ENCODE measurements around the gene FTO.

The FTO gene

DNA sequence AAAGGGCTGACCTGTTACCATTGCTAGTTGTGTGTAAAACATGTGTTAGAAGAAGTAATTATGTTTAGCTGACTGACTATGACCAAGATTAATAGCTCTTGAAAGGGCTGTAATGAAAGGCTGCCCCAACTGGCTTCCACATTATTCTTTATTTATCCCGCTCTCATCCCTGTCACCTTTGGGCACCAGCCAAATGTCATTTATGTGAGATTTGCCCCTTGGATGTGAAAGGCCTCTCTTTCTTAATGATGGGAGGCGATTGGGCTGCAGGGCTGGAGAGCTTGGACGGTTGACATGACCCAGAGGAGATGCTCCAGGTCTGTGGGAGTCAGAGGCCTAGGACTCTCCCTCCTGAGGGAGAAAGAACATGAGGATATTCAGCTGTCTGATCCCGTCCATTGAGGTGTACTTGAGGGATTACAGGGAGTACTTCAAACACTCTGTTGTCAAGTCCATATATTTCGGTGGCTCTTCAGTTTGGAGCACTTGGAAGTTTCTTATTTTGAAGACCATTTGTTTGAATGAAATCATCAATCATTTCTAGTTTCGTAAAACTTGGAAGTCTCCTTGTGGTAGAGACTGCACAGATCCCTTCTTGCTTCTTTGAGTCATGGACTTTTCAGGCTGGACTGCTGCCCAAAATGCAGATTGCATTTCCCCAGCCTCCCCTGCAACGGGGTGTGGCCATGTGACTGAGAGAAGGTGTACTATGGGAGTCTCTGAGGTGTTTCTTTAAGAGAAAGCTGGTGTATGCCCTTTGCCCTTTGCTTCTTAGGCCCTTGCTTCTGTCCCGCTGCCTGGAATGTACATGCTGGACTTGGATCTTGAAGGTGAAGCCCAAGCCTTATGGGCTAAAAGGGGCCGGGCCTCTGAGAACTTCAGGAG lies 51.3 kb downstream of the FTO start:
- no peak for DNase-seq (ENCODE audit: low spot score)

DNA sequence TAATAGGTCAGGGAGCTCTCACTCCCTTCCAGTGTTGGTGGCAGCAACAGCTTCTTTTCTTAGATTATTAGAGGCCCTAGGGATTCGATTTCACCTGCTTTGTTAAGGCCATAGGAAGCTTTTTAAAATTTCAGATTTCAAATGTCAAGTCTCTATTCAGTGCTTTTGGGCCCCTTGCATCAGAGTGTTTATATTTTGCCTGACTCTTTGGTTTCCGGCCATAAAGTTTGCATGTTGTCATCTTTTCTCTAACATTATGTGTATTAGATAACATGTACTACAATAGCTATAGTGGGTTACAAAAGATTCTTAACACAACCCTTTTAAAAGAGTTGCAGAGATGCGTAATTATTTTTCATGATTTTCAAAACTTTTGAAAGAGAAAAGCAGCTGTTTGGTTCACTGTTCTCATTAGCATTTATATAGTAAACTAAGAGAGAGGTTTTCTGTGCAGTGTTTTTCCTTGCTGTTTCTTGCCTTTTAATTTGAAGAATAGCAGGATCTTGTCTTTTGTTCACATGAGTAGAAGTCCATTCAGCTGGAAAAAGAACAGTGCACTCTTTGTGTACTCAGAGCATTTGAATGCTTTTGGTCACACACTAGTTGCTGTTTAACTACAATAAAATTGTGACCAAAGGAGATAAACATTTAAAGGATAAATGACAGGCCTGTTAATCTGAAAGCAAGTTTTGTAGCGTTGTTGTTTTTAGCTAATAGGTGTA lies 52.5 kb downstream of the FTO start:
- DNase-seq (ENCODE audit: low spot score), result no peak

DNA sequence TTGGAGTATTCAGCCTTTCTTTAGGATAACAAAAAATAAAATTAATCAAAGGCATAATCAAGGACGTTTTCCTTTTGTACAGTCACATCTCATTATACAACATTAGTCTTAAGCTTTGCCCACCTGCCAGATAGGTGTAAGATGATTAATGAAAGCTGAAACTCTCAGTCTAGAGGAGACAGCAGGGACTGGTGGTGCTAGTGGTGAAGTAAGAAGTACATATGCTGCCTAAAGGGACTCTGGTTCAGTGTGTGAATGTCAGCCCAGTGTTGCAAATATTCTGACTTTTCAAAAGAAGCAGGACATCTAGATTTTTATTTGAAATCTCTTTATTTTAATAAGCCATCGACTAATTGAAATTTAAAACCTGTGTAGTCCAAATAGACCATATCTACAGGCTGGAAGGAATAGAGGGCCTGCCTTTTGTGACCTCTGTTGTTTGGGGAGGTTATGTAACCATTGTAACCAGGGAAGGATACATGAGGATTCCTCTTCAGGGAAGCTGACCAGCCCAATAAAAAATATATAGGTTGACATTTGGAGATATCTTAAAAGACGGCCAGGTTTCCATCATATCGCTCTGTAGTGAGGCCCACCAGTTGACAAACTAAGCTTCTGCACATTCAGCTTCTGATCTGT lies 54.1 kb downstream of the FTO start:
- DNase-seq (ENCODE audit: low spot score), result no peak

DNA sequence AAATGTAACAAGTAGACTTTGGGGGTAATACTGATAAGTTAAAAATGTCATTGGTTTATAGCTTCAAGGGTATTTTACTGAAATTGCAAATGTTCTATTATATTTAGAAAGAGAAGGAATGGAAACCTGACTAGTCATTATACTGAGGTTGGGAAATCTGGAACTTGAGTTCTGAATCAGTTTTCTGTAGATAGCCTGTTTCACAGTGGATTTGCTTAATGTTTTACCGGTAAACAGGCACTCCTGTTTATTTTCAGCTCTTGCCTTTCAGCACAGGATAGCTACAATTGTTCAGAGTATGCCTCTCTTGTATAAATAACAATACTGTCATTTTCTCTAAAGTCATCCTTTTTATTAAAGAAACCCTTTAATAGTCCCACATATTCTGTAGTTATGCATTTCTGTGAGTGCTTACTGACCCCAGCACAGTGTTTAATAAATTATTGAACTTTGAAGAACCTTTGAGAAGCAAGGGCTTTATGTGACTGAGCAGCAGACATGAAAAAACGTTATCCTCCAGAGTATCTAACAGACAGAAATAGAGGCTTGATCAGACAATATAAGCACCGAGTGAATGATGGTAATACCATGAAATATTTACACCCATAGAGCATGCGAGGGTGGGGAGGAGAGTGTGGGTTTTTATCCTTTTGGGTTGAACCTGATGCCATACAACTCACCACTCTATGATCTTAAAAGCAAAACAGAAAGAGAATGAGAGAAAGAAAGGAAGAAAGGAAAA lies 58.2 kb downstream of the FTO start:
- no peak for DNase-seq (ENCODE audit: low spot score)

DNA sequence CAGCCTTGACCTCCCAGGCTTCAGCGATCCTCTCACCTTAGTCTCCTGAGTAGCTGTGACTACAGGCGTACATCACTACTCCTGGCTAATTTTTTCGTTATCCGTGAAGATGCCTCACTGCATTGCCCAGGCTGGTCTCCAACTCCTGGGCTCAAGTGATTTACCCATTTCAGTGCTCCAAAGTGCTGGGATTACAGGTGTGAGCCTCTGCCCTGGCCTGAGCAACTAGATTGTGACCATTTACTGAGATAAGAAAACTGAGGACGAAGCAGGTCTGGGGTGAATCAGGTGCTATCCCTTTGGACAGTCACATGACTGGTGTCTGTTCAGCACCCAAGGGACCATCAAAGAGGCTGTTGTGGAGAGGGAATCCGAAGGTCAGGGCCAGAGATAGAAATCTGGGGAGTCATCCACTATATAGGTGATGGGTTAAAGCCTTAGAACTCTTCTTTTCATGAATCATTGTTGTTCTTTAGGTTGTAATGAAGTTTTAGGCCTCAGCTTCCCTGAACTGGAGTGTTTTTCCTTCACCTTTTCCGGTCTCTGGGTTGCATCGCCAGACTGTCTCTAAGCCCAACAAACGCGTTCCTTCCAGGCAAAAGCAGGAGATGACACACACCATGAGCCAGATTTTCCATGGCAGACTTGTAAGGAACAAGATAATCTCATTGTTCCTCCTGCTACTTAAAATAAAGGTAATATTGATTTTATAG lies 62.5 kb downstream of the FTO start:
- no peak for DNase-seq (ENCODE audit: low spot score)

DNA sequence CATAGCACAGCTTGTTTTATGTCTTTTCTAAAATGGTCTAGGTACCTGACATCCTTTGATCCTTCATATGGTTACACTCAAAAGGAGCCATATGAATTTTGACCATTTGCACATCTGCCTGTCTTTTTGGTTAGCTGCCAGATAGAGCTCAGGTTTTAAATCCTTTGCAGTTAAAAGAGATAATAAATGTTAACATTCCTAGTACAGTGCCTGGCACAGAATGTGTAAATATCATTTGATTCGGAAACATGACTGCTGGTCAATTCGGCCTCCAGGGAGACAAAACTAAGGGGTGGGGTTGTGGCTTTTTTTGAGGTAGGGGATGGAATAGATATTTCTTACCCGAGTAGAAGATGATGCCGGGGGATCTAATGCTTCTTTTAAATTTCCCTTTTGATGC lies 64.2 kb downstream of the FTO start:
- no peak for DNase-seq (ENCODE audit: low spot score)

DNA sequence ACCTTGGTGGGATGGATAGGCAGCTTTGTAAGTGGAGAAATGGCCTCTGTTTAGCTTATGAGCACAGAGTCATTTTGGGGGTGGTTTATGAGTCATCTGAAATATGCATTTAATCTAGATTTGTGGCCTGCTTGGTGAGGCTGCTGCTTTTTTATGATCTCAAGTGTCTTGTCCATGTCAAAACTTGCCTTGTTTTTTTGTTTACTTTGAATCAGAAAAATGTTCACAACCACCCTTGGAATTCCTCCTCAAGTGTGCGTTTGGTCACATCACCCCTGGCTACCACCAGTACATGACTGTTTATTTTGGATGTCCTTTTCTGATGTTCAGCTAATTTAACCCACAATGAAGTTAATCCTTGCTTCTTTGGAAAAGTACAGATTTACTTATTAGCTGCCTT lies 64.6 kb downstream of the FTO start:
- no peak for DNase-seq (ENCODE audit: low spot score)

DNA sequence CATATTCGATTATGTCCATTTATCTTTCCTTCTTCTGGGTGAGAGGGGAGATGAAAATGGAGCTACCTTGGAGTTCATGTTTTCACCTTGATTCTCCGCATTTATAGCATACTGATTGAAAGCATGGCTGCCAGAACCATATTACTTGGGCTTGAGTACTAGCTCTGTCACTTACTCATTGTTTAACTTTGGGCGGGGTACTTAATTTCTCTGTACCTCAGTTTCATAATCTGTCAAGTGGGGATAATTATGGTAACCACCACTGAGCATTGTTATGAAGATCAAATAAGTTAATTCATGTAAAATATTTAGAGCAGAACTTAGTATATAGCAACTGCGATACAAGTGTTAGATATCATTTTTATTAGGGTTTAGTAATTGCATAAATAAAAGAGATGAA lies 65.2 kb downstream of the FTO start:
- DNase-seq (ENCODE audit: low spot score), result no peak

DNA sequence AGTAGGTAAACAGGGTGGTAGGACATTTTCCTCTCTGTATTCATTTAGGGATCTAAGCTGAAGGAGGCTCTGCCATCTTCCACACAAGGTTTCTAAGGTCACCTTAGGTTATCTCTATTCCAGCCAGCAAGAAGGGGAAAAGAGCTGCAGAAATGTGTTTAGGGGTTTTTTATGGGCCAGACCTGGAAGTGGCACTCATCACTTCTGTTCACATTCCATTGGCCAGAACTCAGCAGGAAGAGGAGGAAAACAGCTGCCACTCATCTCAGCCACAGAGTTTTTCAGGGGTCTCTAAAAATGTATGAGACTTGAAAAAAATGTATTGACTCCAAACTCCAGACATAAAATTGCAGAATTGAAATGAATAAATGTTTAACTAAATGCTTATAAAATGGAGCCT lies 65.8 kb downstream of the FTO start:
- DNase-seq (ENCODE audit: low spot score), result no peak

DNA sequence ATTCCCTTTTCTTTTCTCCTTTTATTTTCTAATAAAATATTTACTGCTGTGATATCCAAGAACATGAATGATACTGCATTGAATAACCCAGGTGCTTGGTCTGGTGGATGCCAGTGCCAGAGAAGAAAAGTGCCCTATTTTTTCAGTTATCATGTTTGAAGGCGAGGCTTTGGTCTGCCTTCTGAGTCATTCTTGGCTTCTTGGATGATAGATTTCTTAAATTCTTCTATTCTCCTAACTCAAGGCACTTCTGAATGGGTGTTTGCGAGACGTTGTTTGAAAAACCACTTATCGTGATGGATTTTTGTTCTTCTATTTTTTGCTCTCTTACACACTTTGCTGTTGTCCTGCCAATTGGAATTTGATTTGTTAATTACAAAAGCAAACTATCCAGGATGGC lies 66.7 kb downstream of the FTO start:
- DNase-seq (ENCODE audit: low spot score), result no peak

DNA sequence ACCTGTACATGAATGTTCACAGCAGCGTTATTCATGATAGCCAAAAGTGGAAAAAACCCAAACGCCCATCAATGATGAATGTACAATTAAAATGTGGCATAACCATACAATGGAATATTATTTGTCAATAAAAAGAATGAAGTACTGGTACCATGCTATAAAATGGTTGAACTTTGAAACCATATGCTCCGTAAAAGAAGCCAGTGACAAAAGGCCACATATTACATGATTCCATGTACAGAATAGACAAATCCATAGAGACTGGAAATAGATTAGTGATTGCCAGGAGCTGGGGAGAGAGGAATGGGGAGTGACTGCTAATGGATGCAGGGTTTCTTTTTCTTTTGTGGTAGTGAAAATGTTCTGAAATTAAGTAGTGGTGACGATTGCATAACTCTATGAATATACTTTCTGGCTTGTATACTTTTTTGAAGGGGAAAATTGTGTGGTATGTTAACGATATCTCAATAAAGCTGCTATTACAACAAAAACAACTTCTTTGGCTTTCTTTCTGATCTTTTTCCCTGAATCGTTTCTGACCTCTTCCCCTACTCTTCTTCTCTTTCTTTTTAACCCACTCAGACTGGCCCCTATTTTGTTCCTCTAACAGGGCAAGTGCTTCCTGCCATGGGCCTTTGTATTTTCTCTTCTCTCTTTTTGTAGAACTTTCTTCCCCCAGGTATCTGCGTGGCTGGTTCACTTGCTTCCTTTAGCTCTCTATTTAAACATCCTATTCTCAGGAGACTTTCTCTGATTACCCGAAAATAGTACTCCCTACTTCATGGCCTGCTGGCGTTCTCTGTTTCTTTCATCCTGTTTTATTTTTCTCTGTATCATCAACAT lies 67.9 kb downstream of the FTO start:
- no peak for DNase-seq (ENCODE audit: low spot score)

DNA sequence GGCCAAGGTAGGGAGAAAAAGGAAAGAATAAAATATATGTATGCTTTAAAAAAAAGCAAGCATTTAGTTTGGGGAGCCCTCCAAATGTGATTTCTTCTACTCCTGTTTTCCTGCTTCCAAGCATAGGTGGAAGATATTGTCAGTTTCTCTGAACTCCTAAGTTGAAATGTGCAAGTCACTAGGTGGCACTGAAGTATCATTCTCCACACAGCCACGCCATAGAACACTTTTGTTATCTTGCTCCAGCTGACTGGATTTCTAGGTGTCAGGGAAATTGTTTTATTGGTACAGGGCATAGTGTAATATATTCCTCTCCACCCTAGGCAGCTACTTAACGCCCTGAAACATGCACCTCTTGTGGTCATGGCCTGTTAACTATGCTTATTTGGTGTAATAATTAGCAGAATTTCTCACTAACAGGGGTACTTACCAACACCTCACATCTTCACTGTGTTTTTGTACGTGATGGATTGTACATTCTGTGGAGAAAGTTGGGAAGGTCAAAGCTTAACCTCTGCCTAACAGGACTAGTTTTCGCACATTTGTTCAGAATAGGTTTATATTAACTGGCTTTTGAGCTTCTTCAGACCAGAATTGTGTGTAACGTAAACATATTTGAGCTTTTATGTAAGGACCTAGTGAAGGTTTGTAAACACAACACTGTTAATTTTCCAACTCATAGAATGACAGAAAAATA lies 69.3 kb downstream of the FTO start:
- DNase-seq (ENCODE audit: low spot score), result peak; percentile 59

DNA sequence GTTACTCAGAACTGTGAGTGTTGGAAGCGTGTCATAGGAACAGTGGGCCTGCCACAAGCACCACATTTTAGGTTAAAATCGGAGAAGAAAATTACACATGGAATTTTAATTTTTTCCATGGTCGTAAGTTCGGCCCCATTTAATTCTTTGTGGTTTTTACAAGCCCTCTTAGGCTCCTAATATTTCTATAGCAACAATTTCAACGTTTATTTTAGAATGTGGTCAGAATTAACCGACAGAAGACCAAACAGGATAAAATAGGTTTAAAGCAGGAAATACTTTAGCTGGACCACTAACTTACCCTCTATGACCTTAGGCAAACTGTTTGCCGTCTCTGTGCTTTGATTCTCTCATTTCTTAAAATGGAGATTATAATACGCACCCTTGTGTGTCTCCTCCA lies 69.9 kb downstream of the FTO start:
- DNase-seq (ENCODE audit: low spot score), result no peak

DNA sequence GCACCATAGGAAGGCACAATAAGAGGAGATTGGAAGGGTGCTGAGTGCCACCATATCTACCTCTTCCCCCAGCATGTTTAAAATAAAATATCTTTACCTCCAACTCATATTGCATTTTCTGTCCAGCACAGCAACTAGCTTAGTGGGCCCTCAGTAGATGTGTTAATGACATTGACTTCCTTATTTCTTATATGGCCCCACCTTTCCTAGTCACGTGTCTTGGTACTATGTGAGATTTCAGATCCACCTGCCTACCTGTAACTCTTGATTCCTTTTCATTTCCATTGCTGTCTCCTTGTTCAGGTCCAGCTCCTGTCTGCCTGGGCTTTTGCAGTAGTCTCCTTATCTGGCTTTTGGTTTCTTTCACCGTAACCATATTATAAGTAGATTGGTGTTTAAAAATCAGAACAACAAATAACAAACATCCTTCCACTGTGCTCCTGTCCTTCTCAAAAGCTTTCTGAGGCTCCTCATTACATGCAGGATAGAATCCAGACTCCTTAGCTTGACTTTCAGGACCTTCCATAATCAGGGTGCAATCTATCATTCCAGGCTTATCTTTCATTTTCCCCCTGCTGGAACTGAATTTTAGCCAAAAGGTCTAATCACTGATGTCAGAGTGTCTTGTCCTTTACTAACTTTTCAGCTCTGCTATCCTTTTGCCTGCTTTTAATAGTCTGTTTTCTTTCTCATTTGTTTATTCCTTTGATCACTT lies 71.3 kb downstream of the FTO start:
- no peak for DNase-seq (ENCODE audit: low spot score)

DNA sequence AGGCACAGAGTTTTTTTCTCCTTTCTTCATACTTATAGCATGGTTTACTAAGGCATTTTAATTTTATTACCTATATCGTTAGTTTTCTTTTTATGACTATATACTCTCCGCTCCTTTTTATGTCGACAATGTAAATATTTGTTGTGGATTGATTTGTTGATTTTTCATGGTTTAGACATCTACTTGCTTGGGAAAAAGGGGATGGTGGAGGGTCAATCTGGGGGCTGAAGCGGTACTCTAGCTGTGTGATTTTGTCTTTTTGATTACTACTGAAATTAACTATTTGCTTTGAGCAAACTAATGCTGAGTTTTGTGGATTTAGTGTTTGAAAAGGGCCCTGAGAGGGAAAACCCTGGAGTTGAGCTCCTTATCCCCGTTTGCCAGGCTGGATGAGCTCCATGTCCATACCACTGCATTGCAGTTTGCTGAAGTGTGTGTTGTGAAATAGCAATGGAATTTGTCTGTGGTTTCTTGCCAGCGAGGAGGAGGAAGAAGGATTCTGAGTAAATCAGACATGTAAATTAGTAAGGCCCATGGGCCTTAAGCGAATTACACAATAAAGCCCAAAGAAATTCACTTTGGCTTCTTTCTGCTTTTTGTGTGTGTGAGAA lies 72.0 kb downstream of the FTO start:
- no peak for DNase-seq (ENCODE audit: low spot score)

DNA sequence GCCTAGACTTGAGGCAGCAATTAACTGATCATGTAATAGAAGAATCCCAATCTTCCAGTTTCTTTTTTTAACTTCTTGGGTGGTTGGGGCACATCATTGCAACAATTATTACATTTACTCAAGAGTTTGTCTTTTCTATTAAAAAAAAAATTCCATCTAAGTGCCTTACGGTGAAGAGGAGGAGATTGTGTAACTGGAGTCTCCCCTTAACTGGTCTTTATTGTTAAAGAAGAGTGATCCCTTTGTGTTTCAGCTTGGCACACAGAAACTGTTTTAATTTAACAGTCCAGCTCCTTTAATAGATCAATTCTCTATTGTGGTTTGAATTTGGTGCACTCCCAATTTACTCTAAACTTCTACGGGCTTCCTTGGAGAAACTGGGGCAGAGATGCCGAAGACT lies 75.2 kb downstream of the FTO start:
- no peak for DNase-seq (ENCODE audit: low spot score)

DNA sequence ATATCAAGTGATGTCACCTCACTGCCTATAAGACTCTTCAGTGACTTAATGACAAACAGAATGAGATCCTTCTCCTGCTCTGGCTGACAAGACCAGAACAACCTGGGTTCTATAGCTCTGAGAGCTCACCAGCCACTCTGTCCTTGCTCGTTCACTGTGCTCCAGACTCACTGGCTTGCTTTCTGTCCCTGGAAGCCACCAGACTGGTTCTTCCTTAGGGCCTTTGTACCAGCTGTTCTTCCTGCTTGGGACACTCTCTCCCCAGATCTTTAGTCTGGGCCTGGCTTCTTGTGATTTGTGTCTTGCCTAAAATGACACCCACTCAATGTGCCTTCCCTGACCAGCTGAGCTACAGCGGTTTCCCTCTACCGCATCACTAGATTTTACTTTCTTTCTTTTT lies 76.1 kb downstream of the FTO start:
- no peak for DNase-seq (ENCODE audit: low spot score)

DNA sequence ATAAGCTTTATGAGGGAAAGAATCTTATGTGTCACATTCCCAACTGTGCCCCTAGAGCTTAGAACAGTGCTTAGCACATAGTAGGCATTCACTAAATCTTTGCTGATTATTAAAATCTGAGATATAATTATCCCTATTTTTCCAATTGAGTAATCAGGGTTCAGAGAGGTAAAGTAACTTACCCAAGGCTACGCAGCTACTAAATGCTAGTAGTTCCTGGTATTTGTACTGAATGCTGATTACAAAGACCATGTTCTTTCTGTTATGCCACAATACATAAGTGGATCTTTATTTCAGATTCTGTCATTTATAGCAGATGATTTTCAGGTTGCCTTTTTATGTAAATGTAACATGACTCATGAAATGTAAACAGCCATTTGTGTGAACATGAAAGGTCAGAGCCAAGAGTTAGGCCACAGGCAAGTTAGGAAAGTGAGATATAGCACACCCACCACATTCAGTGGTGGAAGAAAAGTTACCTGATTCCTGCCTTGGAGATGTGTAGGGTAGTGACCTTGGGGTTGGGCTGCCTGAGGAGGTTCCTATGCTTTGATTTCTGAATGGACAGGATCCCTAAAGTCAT lies 77.2 kb downstream of the FTO start:
- no peak for DNase-seq (ENCODE audit: low spot score)

DNA sequence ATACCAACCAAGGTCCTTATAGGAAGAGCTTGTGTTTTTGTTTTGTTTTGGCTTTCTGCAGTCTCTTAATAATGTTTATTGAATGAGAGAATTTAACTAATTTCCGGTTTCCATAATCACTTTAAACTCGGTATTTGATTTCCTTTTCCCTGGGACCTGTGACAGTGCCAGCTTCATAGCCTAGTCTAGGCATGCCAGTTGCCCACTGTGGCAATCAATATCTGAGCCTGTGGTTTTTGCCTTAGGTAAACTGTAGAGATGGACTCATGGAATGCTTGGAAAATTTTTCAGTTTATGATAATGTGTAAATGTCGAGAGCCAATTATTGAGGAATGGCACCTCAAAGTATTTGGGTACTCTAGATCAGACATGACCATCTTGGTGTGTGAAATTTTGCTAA lies 78.2 kb downstream of the FTO start:
- DNase-seq (ENCODE audit: low spot score), result no peak
